Measurements from ENCODE around the gene ASH1L.

The ASH1L gene

DNA sequence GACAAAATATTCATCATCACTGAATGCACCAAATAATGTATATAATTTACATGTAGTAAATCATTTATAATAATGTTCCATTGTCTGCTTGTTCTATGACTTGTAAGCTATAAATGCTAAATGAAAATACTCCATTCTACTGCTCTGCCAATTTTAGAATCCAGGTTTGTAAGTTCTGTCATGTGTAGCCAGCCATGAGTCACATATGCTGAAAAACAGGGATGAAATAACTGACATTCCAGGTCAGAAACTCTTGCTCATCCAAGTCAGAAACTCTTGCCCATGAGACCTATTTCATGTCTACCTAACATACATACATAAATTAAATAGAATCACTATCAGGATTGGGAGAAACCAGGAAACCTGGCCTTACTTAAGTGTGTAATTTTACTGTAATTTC, 95.6 kb downstream of the ASH1L start:
- Histone ChIP-seq H3K27me3 (no peaks in the 10 kb centered on the region), H3K36me3 (peaks cover 10% of the 10 kb centered on the region), H3K27ac (no peak overlapping the region), H3K4me1 (ENCODE audit: control insufficient read depth in 1 of 2, insufficient read depth in 1 of 2, low read depth in 1 of 2, low read length in 1 of 2) (no peaks in the 10 kb centered on the region), H3K4me3 (ENCODE audit: low read depth in 1 of 2, low read length in 1 of 2) (no peak overlapping the region), H3K9me3 (no peaks in the 10 kb centered on the region)
- TF ChIP-seq CTCF (IDR thresholded peaks at IDR 0.05), result no peak

DNA sequence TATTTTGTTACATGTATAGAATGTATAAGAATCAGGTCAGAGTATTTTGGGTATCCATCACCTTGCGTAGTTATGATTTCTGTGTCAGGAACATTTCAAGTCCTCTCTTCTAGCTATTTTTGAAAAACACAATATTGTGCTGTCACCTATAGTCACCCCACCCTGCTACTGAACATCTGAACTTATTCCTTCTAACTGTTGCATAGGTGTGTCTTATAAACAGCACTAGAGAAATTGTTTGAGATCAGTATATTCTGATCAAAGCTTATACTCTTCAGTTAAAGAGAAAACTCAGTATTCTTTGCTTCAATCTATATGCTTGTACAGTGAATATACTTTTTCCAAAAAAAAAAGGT, 96.0 kb downstream of the ASH1L start:
- Histone ChIP-seq H3K27me3 (no peaks in the 10 kb centered on the region), H3K9me3 (no peaks in the 10 kb centered on the region), H3K4me3 (ENCODE audit: low read depth in 1 of 2, low read length in 1 of 2) (no peak overlapping the region), H3K4me1 (ENCODE audit: control insufficient read depth in 1 of 2, insufficient read depth in 1 of 2, low read depth in 1 of 2, low read length in 1 of 2) (no peaks in the 10 kb centered on the region), H3K36me3 (peaks cover 13% of the 10 kb centered on the region), H3K27ac (no peak overlapping the region)
- TF ChIP-seq CTCF (IDR thresholded peaks at IDR 0.05), result no peak

- Histone ChIP-seq H3K9me3 (no peaks in the 10 kb centered on the region), H3K4me3 (ENCODE audit: low read depth in 1 of 2, low read length in 1 of 2) (no peak overlapping the region), H3K36me3 (peaks cover 20% of the 10 kb centered on the region), H3K27me3 (no peaks in the 10 kb centered on the region), H3K4me1 (ENCODE audit: control insufficient read depth in 1 of 2, insufficient read depth in 1 of 2, low read depth in 1 of 2, low read length in 1 of 2) (no peaks in the 10 kb centered on the region), H3K27ac (no peak overlapping the region)
- no peak for TF ChIP-seq CTCF (IDR thresholded peaks at IDR 0.05)
Measured at GRCh38 chr1:155463865-155464650, 98.5 kb downstream of the ASH1L start.

- no peak overlapping the region for H3K4me3 ChIP-seq (ENCODE audit: low read depth in 1 of 2, low read length in 1 of 2)
- TF ChIP-seq CTCF (IDR thresholded peaks at IDR 0.05), result no peak
- no peaks in the 10 kb centered on the region for H3K9me3 ChIP-seq
- H3K27ac ChIP-seq, result no peak overlapping the region
- H3K4me1 ChIP-seq (ENCODE audit: control insufficient read depth in 1 of 2, insufficient read depth in 1 of 2, low read depth in 1 of 2, low read length in 1 of 2), result no peaks in the 10 kb centered on the region
- no peaks in the 10 kb centered on the region for H3K27me3 ChIP-seq
- H3K36me3 ChIP-seq, result peaks cover 51% of the 10 kb centered on the region
Measured at GRCh38 chr1:155458111-155458510, 104.5 kb downstream of the ASH1L start.

DNA sequence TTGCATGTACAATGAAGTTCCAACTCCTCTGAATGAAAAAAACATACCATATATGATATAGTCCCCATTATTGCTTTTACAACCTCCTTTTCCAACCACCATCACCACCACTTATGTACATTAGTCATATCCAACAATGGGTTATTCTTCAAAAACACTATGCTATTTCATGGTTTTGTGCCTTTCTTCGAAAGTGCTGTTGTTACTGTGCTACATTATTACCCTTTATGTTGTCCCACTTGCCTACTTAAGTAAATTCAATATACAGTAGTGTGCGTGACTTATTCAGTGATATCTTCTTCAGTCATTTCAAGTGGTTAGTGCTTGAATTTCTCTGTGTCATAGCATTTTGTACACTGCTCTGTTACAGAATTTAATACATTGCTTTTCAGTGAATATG, 105.3 kb downstream of the ASH1L start:
- TF ChIP-seq CTCF (IDR thresholded peaks at IDR 0.05), result no peak
- Histone ChIP-seq H3K4me1 (ENCODE audit: control insufficient read depth in 1 of 2, insufficient read depth in 1 of 2, low read depth in 1 of 2, low read length in 1 of 2) (no peaks in the 10 kb centered on the region), H3K36me3 (peaks cover 54% of the 10 kb centered on the region), H3K9me3 (no peaks in the 10 kb centered on the region), H3K27ac (no peak overlapping the region), H3K4me3 (ENCODE audit: low read depth in 1 of 2, low read length in 1 of 2) (no peak overlapping the region), H3K27me3 (no peaks in the 10 kb centered on the region)
